Spleen (tissue), 7 donors: Measurements from ENCODE around the gene TEX261.

Experiments used
- POLR2A ChIP-seq, 3 donors: fragments of 450-650 bp; IDR thresholded peaks; one replicate each; pipeline ENCODE4 v1.5.1; 2017; ENCODE audit warnings: antibody characterized with exemption in 3 of 3, mild to moderate bottlenecking in 1 of 3
- POLR2AphosphoS5 ChIP-seq, 3 donors: sonication (generic); formaldehyde crosslinking; IDR thresholded peaks; one replicate each; pipeline ENCODE4 v1.5.1; 2017; ENCODE audit warnings: antibody characterized with exemption in 3 of 3
- TF ChIP-seq, protein P1 (sequence below), 11 experiments: fragments of 200-600 bp in 7 of 11; fragments of 450-650 bp in 4 of 11; sonication (generic) in 4 of 11; IDR thresholded peaks in 8 of 11; conservative IDR thresholded peaks in 3 of 11; 1 replicate in 7 of 11; 2 replicates in 4 of 11; pipeline versions ENCODE4 v1.4.0 to v1.8.0; 2016 to 2021; ENCODE audit warnings: antibody characterized with exemption in 11 of 11, inconsistent platforms in 4 of 11, mild to moderate bottlenecking in 1 of 11
- donor health status: DM: no; HTN: no; CAD: no; lungs with moderate emphysema.
- donor health status: DM: no; HTN: no; CAD: no.
- donor health status: DM: no; HTN: no; CAD: no.

DNA sequence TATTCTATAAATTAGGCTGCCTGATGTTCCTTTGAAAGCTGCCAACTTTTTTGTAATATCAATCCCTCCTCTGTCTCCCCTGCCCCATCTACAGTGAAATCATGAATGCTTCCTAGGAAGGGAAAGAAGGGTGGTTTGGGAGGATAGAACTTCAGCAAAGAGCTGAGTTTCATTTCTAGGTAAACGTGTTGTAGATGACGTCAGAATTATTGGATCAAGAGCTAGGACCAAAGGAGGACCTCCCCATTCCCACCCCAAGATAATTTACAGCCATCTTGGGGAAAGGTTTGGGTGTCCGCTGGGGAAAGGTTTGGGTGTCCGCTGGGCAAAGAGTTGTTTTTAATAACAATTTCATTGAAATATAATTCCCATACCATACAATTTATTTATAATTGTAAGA is 27.5 kb downstream of the TEX261 start:
- TF ChIP-seq, protein P1, sequence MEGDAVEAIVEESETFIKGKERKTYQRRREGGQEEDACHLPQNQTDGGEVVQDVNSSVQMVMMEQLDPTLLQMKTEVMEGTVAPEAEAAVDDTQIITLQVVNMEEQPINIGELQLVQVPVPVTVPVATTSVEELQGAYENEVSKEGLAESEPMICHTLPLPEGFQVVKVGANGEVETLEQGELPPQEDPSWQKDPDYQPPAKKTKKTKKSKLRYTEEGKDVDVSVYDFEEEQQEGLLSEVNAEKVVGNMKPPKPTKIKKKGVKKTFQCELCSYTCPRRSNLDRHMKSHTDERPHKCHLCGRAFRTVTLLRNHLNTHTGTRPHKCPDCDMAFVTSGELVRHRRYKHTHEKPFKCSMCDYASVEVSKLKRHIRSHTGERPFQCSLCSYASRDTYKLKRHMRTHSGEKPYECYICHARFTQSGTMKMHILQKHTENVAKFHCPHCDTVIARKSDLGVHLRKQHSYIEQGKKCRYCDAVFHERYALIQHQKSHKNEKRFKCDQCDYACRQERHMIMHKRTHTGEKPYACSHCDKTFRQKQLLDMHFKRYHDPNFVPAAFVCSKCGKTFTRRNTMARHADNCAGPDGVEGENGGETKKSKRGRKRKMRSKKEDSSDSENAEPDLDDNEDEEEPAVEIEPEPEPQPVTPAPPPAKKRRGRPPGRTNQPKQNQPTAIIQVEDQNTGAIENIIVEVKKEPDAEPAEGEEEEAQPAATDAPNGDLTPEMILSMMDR (IDR thresholded peaks at IDR 0.05 in 8 of 11, conservative IDR thresholded peaks at IDR 0.05 in 3 of 11) = no peak
- TF ChIP-seq POLR2AphosphoS5 (IDR thresholded peaks at IDR 0.05) (no peak), POLR2A (IDR thresholded peaks at IDR 0.05) (no peak)
